GM15510 (cell line): ENCODE measurements around the gene PPAT.

Experiments used
- POLR2A ChIP-seq: IDR thresholded peaks from 3 replicates; pipeline ENCODE4 v1.6.1; 2011; ENCODE audit warnings: borderline replicate concordance; ENCODE audit not compliant: insufficient read length; ENCODE audit errors: extremely low read depth

The PPAT gene

DNA sequence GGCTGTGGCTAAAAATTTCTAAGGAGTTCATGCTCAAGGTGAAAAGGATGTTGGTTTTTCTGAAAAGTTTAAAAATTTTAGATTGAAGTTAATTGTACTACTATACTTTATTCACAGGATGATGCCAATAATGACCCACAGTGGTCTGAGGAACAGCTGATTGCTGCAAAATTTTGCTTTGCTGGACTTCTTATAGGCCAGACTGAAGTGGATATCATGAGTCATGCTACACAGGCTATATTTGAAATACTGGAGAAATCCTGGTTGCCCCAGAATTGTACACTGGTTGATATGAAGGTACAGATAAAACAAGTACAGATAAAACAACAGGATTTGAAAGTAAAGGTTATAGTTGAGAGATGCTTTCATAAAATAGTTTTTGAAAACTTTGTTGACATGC is 12.9 kb upstream of the PPAT start:
- no peak for TF ChIP-seq POLR2A

DNA sequence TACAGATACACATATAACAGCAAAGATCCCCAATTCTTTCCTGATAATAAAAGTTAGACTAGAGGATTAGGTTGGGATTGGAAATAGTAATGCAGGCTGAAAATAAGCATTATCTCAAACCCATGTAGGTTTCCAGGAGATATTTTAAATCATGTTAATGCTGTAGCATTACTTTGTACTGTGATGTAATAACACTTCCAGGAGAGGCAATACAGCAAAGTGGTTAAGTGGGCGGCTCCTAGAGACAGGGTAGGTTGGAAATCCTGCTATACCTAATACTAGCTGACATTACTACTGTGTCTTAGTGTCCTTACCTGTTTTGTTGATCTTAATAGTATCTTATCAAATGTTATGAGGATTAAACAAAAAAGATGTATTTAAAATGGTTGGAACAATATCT is 10.3 kb upstream of the PPAT start:
- TF ChIP-seq POLR2A: no peak

DNA sequence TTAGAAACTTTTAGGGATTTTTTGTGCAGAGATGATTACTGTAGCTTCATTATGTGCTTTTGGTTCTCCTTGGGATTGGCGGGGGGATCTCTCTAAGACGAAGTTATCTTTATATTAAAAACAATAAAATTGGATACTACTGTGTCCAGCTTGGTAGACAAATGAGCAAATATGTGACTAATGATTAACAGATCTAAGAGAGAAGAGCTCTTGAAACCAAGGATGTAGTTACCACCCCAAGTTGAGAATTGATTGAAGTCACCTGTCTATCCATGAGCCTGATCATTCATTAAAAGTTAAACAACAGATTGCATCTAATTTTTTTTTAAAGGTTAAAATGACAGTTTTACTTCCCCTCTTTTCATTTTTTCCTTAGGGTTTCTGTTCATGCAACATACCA is 9.3 kb upstream of the PPAT start:
- TF ChIP-seq POLR2A: no peak

DNA sequence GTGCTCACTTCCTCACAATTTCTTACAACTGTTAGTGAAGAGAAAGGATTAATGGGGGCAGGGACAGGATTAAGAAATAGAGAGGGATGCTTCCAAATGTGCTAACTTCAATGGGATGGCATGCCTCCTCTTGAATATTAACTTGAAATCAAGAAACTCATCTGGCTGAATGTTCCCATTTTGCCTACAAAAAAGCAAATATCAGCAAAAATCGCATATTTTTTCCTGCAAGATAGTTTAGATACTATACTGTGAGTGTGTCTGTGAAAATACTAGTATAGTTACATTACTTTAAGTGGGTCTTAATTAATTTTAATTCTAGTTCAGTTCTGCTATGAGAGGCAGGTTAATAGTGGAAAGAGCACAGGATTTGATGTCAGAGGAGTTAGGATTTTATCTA is 5.6 kb upstream of the PPAT start:
- TF ChIP-seq POLR2A: no peak

DNA sequence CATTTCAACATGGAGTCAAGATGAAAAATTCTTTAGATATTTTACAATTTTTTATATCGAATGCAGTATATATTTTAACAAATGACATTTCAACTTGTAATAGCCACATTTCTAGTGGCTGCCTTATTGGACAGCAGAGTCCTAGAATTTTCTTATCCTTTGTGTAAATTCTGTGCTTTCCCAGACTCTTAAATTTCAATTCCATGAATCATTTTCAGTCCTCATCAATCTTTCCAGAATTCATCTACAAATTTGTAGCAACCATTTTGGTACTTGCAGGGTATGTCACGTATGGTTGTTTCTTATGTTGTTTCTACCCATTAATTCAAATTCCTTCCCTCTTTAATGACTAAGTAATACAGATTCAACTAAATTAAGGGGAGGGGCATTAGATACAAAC is 3.4 kb upstream of the PPAT start:
- TF ChIP-seq POLR2A: no peak

DNA sequence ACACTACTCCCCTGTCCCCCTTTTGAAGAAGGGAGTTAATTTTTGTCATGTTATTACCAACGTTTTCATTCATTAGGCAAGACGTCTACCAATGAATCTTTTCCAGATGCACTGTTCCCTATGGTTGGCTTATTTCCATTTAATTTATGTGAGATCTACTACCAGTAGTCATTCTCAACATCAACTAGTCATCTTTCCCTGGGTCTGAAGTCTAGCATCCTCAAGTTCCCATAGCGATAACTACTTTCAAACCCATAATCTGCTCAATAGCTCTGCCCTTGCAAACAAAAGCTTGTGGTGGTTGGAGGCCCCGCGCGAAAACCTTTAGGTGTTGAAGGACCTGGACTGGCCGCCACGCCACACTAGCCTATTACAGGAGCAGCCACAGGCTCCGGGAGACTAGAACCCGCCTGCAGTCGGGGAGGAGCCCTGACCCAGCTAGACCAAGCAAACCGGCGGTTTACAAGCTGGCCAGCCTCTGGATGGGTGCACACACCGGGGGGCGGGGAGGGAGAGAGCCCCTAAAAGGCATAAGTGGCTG is 746 bp downstream of the PPAT start:
- no peak for TF ChIP-seq POLR2A

DNA sequence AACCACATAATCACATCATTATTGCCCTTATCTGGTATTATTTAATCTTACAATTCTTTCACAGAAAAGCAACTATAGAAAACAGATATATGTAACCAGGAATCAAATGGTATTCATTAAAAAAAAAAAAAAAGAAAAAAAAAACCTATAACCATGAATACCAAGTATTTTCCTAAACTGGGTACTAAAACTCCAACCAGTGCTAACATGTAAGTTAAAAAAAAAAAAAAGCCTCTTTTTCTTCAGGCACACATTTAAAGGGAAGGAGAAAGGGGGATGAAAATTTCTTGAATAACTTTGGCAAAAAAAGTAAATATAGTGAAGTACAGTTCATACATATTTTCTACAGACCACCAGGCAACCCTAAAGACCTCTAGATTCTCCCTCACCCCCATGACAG is 2.1 kb downstream of the PPAT start:
- no peak for TF ChIP-seq POLR2A

DNA sequence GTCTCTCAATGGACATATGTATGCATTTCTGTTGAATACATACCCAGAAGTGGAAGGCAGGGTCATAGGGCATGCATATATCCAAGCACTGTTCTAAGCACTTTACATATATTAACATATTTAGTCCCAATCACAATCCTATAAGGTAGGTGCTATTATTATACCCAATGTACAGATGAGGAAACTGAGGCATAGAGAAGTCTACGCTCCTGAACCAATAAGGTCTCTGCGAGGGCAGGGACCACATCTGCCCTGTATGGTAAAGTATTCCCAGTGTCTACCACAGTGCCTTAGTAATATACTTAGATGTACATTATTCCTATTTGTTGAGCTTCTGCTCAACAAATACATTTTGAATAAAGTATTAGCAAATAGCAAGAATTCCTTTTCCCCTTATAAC is 5.2 kb downstream of the PPAT start:
- TF ChIP-seq POLR2A: no peak

DNA sequence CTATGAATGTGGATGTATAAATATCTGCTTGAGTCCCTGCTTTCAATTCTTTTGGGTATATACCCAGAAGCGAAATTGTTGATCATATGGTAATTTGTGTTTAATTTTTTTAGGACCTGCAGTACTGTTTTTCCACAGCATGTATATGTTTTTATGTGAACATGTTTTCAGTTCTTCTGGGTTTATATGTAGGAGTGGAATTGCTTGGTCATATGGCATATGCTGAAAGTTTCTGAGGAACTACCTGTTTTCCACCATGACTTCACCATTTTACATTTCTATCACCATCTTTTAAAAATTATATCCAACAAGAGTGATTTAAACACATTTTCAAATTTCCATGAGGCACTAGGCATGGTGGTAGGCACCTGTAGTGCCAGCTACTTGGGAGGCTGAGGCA is 8.2 kb downstream of the PPAT start:
- TF ChIP-seq POLR2A: no peak

DNA sequence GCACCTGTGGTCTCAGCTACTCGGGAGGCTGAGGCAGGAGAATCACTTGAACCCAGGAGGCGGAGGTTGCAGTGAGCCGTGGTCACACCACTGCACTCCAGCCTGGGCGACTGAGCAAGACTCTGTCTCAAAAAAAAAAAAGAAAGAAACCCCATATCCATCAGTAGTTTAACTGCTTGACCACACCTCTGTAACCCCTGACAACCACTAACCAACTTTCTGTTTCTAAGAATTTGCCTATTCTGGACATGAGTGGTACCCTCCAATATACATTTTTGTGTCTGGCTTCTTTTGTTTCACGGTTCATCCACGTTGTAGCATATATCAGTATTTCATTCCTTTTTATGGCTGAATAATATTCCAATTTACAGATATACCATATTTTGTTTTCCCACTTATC is 9.1 kb downstream of the PPAT start:
- TF ChIP-seq POLR2A: no peak

DNA sequence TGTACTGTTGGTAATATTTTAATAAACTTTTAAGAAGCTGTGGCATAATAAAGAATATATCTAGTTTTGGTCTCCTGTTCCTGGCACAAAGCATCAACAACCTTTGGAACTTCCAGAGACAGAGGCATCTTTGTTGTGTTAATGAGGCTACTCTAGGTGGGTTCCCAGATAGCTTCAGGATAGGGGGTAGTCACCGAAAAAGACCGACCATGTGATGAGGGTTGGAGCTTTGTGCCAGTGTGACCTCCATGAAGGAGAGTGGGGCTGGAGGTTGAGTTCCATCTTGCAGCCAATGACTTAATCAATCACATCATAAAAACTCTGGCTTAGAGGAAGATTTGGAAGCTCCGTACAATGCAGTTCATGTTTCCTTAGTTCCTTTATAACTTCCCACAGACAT is 9.9 kb downstream of the PPAT start:
- no peak for TF ChIP-seq POLR2A

DNA sequence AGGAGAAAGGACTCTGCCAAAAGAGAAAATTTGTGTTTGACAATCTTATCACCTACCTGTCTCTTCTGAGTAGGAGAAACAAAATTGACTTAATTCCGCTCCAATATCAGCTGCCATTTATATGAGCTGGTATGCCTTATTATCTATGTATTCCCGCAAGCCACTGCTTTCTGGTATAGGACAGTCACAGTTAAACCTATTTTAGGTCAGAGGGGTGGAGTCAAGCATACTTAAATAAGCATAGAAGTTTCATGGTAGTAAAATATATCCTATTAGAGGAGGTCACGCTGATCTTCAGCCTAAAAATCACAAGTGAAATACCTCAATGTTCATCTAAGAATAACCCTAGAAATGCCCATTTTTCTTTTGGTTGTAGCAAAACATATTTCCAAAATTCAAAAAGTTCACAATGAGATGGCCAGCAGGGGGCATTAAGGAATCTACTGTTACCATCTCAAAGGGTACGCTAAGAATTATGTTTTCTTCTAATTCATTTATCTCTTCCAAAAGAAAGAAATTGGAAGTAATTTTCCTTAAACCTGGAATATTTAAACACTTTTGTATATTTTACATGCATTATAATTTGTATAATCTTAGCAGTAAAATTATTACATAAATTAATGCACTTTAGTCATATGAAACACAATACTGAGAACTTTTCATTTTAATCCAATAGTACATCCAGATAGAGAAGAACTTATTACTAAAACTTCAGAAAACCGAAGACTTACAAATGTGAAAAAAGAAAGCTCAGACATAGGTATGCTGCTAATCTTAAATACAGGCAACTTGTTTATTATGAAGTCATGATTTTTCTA is 10.5 kb downstream of the PPAT start:
- TF ChIP-seq POLR2A: no peak

DNA sequence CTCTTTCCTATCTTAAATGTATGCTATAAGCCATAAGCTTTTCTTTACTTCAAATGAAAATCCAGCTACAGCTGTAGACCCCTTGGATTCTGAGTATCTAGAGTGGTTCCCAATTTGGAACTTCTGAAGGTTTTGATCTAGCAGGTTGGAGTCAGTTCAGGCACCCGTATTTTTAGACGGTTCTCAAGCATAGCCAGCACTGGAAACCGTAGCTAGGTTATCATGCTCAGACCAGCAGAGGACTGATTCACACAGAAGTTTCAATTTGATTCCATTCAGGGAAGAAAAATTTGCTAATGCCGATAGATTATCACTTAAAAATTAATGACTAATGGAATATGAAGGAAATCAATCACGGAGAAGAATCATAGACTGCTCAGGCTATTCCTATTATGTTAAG is 11.2 kb downstream of the PPAT start:
- no peak for TF ChIP-seq POLR2A

DNA sequence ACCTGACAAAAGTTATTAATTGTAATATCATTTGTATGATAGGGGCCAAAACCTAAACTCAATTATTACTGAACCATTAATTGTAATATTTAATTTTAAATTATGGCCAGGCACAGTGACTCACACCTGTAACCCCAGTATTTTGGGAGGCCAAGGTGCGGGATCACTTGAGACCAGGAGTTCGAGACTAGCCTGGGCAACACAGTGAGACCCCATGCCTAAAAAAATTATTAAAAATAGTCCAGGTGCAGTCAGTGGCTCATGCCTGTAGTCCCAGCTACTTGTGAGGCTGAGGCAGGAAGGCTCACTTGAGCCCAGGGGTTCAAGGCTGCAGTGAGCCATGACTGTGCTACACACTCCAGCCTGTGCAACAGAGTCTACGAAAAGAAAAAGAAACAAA is 18.0 kb downstream of the PPAT start:
- no peak for TF ChIP-seq POLR2A

DNA sequence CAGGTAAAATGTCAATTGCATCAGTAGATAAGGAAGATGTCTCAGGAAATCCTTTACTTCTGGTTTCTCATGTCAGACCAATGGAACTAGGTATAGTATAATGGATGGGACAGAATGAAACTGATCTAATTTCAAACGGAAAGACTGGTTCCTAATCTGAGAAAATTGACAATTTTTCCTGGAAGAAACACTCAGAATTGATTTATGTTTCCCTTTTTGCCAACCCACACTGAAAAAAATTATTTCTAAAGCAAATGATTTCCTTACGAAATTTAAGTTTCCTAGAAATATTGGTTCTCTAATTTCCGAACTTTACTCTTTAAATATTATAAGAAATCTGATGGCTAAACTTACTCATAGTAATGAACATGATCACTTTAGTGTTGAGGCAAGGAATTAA is 19.1 kb downstream of the PPAT start:
- TF ChIP-seq POLR2A: no peak

DNA sequence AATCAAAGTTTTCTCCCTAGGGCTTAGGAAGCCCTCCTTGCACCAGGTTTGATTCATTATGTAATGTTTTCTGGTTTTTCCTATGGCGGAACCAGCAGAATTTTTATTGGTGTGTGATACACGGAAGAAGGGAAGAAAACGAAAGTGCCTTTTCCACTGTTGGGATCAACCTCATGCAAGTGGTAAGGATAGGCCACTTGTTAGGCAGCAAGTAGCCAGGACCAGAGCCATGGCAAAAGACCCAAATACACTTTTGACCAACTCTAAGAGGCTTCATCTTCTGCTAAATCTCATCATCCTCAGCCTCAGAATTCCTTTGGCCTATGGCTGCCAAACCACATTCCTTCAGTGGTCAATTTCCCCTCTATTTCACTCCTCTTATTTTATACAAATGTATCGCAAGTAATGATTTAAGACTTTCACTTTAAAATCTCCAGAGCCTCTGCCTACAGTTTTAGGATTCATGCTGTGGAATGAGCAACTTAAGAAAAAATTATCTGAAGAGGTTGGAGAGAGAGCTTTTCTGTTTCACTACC is 21.2 kb downstream of the PPAT start:
- TF ChIP-seq POLR2A: no peak
